Measurements from ENCODE around the gene KLLN.
"Not testable (repeated sequence)": the region's sequence is repeated elsewhere in the genome, so short reads cannot be mapped to it uniquely, and the experiment has no call there.

Gene KLLN

DNA sequence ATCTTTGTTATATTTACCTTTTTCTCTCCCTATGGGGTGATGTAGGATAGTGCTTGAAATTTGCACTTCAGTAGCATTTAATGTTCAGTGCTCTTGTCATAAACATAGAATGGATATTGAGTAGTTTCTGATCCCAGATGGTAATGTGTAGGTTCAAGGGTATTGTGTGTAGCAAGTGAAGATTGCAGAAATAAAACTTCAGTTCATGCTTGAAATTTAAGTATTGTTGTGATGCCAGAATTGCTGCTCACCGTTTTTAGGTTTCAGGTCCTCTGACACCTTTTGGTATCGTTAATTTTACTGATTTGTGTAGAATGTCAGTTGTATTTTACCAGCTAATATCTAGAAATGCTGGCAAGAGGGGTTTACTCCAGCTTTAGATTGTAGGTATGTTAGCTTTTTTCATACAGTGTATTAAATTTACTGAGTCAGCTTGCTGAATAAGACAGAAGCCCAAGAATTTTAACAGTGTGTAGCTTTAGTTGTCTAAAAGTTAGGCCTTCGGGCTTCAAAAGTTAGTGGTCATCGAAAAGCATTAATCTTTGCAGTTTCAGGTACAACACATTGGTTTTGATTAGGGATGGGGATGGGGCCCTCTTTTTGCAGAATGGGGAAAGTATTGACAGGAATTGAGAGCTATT is 2.0 kb upstream of the KLLN start:
- H3K27me3 ChIP-seq (ENCODE audit: control insufficient read depth in 1 of 2, insufficient read depth in 2 of 2, low read length in 2 of 2) = no peaks in the 10 kb centered on the region
- no peaks in the 10 kb centered on the region for H3K36me3 ChIP-seq (ENCODE audit: control insufficient read depth in 2 of 2, insufficient read depth in 2 of 2, low read length in 2 of 2)
- H3K27ac ChIP-seq (ENCODE audit: low read length) = peak overlapping the region; percentile 84
- peak overlapping the region; percentile 62 to 82 for H3K9ac ChIP-seq (ENCODE audit: low read length in 2 of 2)
- peak overlapping the region; percentile 85 to 97 for H3K4me3 ChIP-seq (ENCODE audit: low read length in 2 of 2)
- no peaks in the 10 kb centered on the region for H3K9me3 ChIP-seq (ENCODE audit: control insufficient read depth in 2 of 2, low read length in 2 of 2)
- H3K4me1 ChIP-seq (ENCODE audit: control insufficient read depth, insufficient read depth, low read length) = peaks cover 7% of the 10 kb centered on the region

DNA sequence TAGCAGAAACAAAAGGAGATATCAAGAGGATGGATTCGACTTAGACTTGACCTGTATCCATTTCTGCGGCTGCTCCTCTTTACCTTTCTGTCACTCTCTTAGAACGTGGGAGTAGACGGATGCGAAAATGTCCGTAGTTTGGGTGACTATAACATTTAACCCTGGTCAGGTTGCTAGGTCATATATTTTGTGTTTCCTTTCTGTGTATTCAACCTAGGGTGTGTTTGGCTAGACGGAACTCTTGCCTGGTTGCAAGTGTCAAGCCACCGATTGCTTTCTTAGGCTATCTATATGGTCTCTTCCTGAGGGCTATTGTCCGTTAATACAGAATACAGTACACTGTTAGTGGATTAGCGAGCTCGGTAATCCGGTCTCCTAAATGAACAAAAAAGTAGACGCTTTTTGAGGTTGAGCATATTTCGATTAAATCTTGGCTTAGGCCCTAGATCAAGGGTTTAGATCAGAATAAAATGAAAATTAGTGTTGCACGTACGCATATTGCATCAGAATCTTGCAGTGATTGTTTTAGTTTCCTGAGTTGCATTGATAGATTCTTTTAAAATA is 1.2 kb upstream of the KLLN start:
- Histone ChIP-seq H3K27ac (ENCODE audit: low read length) (peak overlapping the region; percentile 84), H3K4me1 (ENCODE audit: control insufficient read depth, insufficient read depth, low read length) (peaks cover 10% of the 10 kb centered on the region), H3K9me3 (ENCODE audit: control insufficient read depth in 2 of 2, low read length in 2 of 2) (no peaks in the 10 kb centered on the region), H3K27me3 (ENCODE audit: control insufficient read depth in 1 of 2, insufficient read depth in 2 of 2, low read length in 2 of 2) (no peaks in the 10 kb centered on the region), H3K9ac (ENCODE audit: low read length in 2 of 2) (peak overlapping the region; percentile 62 to 82), H3K36me3 (ENCODE audit: control insufficient read depth in 2 of 2, insufficient read depth in 2 of 2, low read length in 2 of 2) (no peaks in the 10 kb centered on the region), H3K4me3 (ENCODE audit: low read length in 2 of 2) (peak overlapping the region; percentile 85 to 97)

DNA sequence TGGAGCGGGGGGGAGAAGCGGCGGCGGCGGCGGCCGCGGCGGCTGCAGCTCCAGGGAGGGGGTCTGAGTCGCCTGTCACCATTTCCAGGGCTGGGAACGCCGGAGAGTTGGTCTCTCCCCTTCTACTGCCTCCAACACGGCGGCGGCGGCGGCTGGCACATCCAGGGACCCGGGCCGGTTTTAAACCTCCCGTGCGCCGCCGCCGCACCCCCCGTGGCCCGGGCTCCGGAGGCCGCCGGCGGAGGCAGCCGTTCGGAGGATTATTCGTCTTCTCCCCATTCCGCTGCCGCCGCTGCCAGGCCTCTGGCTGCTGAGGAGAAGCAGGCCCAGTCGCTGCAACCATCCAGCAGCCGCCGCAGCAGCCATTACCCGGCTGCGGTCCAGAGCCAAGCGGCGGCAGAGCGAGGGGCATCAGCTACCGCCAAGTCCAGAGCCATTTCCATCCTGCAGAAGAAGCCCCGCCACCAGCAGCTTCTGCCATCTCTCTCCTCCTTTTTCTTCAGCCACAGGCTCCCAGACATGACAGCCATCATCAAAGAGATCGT is 690 bp upstream of the KLLN start:
- not testable (repeated sequence) for H3K9me3 ChIP-seq (ENCODE audit: control insufficient read depth in 2 of 2, low read length in 2 of 2); H3K4me1 ChIP-seq (ENCODE audit: control insufficient read depth, insufficient read depth, low read length); H3K36me3 ChIP-seq (ENCODE audit: control insufficient read depth in 2 of 2, insufficient read depth in 2 of 2, low read length in 2 of 2); H3K27me3 ChIP-seq (ENCODE audit: control insufficient read depth in 1 of 2, insufficient read depth in 2 of 2, low read length in 2 of 2)
- Histone ChIP-seq H3K4me3 (ENCODE audit: low read length in 2 of 2) (peak overlapping the region; percentile 85 to 97), H3K27ac (ENCODE audit: low read length) (peak overlapping the region; percentile 84), H3K9ac (ENCODE audit: low read length in 2 of 2) (peak overlapping the region; percentile 73 to 82)

DNA sequence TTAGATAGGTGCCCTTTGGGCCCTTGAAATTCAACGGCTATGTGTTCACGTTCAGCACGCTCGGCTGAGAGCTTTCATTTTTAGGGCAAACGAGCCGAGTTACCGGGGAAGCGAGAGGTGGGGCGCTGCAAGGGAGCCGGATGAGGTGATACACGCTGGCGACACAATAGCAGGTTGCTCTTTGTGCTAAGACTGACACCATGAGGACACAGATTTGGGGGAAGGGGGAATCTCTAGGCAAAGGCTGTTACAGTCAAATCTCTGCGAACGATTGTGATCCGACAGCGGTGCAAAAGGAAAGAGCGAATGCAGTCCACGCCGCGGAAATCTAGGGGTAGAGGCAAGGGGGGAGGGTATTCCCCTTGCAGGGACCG is 667 bp downstream of the KLLN start:
- peak overlapping the region; percentile 84 for H3K27ac ChIP-seq (ENCODE audit: low read length)
- peak overlapping the region; percentile 93 to 97 for H3K4me3 ChIP-seq (ENCODE audit: low read length in 2 of 2)
- no peaks in the 10 kb centered on the region for H3K9me3 ChIP-seq (ENCODE audit: control insufficient read depth in 2 of 2, low read length in 2 of 2)
- H3K27me3 ChIP-seq (ENCODE audit: control insufficient read depth in 1 of 2, insufficient read depth in 2 of 2, low read length in 2 of 2) = no peaks in the 10 kb centered on the region
- H3K9ac ChIP-seq (ENCODE audit: low read length in 2 of 2) = peak overlapping the region; percentile 73 to 83
- peaks cover 10% of the 10 kb centered on the region for H3K4me1 ChIP-seq (ENCODE audit: control insufficient read depth, insufficient read depth, low read length)
- no peaks in the 10 kb centered on the region for H3K36me3 ChIP-seq (ENCODE audit: control insufficient read depth in 2 of 2, insufficient read depth in 2 of 2, low read length in 2 of 2)

DNA sequence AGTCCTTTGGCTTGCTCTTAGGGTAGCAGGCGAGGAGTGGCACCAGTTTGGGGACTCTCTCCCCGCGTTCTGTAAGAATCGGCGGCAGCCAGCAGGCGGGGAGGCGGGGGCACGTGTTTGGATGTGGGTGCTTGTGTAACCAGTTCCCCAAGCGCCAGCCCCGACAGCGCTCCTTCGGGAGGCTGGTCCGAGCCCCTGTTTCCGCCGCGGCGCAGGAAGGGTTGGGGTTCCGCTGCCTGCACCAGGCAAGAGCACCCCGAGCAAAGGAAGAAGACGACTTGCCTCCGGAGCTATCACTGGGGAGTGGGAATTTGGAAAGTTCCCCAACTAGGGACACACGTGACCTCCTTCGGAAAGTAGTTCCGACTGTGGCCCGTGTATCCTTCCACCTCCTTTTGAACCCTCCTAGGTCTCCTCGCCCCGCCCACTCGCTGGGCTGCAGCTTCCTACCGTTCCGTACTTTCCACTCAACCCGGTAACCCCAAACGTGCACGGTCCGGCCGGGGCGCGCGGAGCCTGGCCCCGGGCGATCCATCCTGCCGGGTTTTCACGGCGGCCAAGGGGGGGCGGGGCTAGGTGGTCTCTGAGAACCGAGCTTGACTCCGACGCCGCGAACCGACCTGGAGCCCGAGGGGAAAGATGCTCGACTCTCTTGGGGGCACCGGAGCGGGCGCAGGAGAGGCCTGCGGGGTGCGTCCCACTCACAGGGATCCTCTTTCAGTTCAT is 1.2 kb downstream of the KLLN start:
- Histone ChIP-seq H3K4me1 (ENCODE audit: control insufficient read depth, insufficient read depth, low read length) (peaks cover 10% of the 10 kb centered on the region), H3K9ac (ENCODE audit: low read length in 2 of 2) (peak overlapping the region; percentile 73 to 83), H3K9me3 (ENCODE audit: control insufficient read depth in 2 of 2, low read length in 2 of 2) (no peaks in the 10 kb centered on the region), H3K27ac (ENCODE audit: low read length) (peak overlapping the region; percentile 84), H3K36me3 (ENCODE audit: control insufficient read depth in 2 of 2, insufficient read depth in 2 of 2, low read length in 2 of 2) (no peaks in the 10 kb centered on the region), H3K27me3 (ENCODE audit: control insufficient read depth in 1 of 2, insufficient read depth in 2 of 2, low read length in 2 of 2) (no peaks in the 10 kb centered on the region), H3K4me3 (ENCODE audit: low read length in 2 of 2) (peak overlapping the region; percentile 93 to 97)

DNA sequence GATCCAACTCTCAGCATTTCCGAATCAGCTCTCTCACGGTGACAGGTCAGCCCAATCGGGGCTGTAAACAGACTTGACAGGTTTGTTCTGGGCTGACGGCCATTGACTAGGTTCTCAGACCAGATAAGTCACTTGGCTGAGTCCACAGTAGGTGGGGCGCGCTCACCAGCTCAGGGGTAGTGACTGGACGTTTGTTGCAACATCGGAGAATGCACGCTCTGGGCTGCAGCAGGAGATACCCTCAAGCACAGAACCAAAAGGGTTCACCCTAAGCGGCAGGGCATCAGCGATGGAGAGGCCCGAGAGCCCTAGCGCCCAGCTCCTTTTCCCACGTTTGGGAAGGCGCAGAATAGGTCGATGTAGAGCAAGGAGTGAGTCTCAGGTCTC is 1.8 kb downstream of the KLLN start:
- Histone ChIP-seq H3K9me3 (ENCODE audit: control insufficient read depth in 2 of 2, low read length in 2 of 2) (no peaks in the 10 kb centered on the region), H3K27me3 (ENCODE audit: control insufficient read depth in 1 of 2, insufficient read depth in 2 of 2, low read length in 2 of 2) (no peaks in the 10 kb centered on the region), H3K27ac (ENCODE audit: low read length) (peak overlapping the region; percentile 84), H3K36me3 (ENCODE audit: control insufficient read depth in 2 of 2, insufficient read depth in 2 of 2, low read length in 2 of 2) (no peaks in the 10 kb centered on the region), H3K4me1 (ENCODE audit: control insufficient read depth, insufficient read depth, low read length) (peaks cover 10% of the 10 kb centered on the region), H3K4me3 (ENCODE audit: low read length in 2 of 2) (peak overlapping the region; percentile 93 to 97), H3K9ac (ENCODE audit: low read length in 2 of 2) (peak overlapping the region; percentile 72 to 73)

DNA sequence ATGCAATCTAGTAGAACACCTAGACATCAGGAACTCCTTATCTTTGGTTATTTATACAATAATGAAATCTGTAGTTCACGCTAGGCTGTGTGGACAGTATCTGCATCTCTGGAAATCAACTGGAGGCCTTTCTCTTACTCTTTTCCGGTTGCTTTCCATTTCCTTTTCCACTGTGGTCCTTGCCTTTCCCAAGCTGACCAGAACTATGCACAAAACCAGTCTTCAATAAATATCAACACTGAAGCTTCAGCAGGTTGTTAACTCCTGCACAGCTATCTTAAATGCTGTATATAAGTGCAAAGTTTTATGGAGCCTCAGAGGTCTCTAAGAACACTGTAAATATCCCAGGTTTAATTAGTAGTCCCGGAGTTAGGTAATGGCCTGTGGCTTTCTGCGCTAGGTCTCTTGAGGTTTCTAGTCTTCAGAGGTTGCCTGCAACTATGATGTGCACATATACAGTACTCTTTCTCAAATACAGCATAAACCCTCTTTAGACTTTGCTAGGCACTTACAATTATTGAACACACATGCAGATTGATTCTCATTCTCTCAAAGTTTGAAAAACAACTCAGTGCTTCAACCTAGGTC is 2.4 kb downstream of the KLLN start:
- no peaks in the 10 kb centered on the region for H3K27me3 ChIP-seq (ENCODE audit: control insufficient read depth in 1 of 2, insufficient read depth in 2 of 2, low read length in 2 of 2)
- H3K4me1 ChIP-seq (ENCODE audit: control insufficient read depth, insufficient read depth, low read length) = peaks cover 10% of the 10 kb centered on the region
- no peak overlapping the region for H3K9ac ChIP-seq (ENCODE audit: low read length in 2 of 2)
- peak overlapping the region; percentile 84 for H3K27ac ChIP-seq (ENCODE audit: low read length)
- H3K9me3 ChIP-seq (ENCODE audit: control insufficient read depth in 2 of 2, low read length in 2 of 2) = no peaks in the 10 kb centered on the region
- H3K4me3 ChIP-seq (ENCODE audit: low read length in 2 of 2) = peak overlapping the region in 1 of 2 donors; percentile 93
- no peaks in the 10 kb centered on the region for H3K36me3 ChIP-seq (ENCODE audit: control insufficient read depth in 2 of 2, insufficient read depth in 2 of 2, low read length in 2 of 2)

DNA sequence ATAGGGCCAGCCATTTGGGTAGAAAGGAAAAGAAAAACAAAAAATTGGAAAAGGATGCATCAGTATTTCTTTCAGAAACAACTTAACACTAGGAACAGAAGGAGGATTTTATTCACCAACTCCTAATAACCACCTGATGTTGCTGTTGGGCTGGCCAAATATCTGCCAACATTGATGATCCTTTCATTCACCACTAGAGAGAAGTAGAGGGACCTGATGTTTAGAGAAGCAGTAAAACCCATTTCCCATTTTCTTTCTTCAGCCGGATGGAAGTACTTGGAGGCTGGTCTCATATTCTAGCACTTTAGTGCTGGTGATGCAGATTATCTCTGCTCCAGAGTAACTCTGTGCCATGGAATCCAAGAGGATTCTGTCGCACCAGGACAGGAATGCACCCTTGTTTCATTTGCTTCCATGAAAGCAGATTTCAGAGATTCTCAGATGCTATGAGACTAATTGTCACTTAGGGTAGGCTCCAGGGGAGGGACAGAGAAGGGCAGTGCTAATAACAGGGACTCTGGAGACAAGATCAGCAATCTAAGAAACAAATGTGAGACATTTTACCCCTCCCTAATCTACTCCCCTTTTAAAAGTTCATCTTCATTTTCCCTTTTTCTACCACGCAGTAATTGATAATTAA is 3.1 kb downstream of the KLLN start:
- H3K4me1 ChIP-seq (ENCODE audit: control insufficient read depth, insufficient read depth, low read length) = peaks cover 10% of the 10 kb centered on the region
- no peaks in the 10 kb centered on the region for H3K27me3 ChIP-seq (ENCODE audit: control insufficient read depth in 1 of 2, insufficient read depth in 2 of 2, low read length in 2 of 2)
- no peaks in the 10 kb centered on the region for H3K36me3 ChIP-seq (ENCODE audit: control insufficient read depth in 2 of 2, insufficient read depth in 2 of 2, low read length in 2 of 2)
- H3K9me3 ChIP-seq (ENCODE audit: control insufficient read depth in 2 of 2, low read length in 2 of 2) = no peaks in the 10 kb centered on the region
- no peak overlapping the region for H3K9ac ChIP-seq (ENCODE audit: low read length in 2 of 2)
- H3K4me3 ChIP-seq (ENCODE audit: low read length in 2 of 2) = no peak overlapping the region
- no peak overlapping the region for H3K27ac ChIP-seq (ENCODE audit: low read length)

DNA sequence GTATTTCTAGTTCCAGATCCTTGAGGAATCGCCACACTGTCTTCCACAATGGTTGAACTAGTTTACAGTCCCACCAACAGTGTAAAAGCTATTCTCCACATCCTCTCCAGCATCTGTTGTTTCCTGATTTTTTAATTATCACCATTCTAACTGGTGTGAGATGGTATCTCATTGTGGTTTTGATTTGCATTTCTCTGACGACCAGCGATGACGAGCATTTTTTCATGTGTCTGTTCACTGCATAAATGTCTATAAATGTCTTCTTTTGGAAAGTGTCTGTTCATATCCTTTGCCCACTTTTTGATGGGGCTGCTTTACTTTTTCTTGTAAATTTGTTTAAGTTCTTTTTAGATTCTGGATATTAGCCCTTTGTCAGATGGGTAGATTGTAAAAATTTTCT is 7.7 kb downstream of the KLLN start:
- H3K36me3 ChIP-seq (ENCODE audit: control insufficient read depth in 2 of 2, insufficient read depth in 2 of 2, low read length in 2 of 2); H3K4me1 ChIP-seq (ENCODE audit: control insufficient read depth, insufficient read depth, low read length); H3K9ac ChIP-seq (ENCODE audit: low read length in 2 of 2); H3K4me3 ChIP-seq (ENCODE audit: low read length in 2 of 2); H3K27ac ChIP-seq (ENCODE audit: low read length); H3K9me3 ChIP-seq (ENCODE audit: control insufficient read depth in 2 of 2, low read length in 2 of 2); H3K27me3 ChIP-seq (ENCODE audit: control insufficient read depth in 1 of 2, insufficient read depth in 2 of 2, low read length in 2 of 2): not testable (repeated sequence)

DNA sequence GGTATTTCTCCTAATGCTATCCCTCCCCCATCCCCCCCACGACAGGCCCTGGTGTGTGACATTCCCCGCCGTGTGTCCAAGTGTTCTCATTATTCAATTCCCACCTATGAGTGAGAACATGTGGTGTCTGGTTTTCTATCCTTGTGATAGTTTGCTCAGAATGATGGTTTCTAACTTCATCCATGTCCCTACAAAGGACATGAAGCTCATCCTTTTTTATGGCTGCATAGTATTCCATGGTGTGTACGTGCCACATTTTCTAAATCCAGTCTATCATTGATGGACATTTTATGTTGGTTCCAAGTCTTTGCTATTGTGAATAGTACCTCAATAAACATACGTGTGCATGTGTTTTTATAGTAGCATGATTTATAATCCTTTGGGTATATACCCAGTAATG is 8.1 kb downstream of the KLLN start:
- not testable (repeated sequence) for H3K27me3 ChIP-seq (ENCODE audit: control insufficient read depth in 1 of 2, insufficient read depth in 2 of 2, low read length in 2 of 2); H3K4me3 ChIP-seq (ENCODE audit: low read length in 2 of 2); H3K27ac ChIP-seq (ENCODE audit: low read length); H3K4me1 ChIP-seq (ENCODE audit: control insufficient read depth, insufficient read depth, low read length); H3K9me3 ChIP-seq (ENCODE audit: control insufficient read depth in 2 of 2, low read length in 2 of 2); H3K9ac ChIP-seq (ENCODE audit: low read length in 2 of 2); H3K36me3 ChIP-seq (ENCODE audit: control insufficient read depth in 2 of 2, insufficient read depth in 2 of 2, low read length in 2 of 2)

Data from stomach smooth muscle (tissue), 2 donors.